ENCODE results near the gene MESP1. TPM values are rescaled to one million over a fixed set of nuclear protein-coding genes. Genes with fewer than 3 reads are reported as not detected.

MESP1 gene
- total RNA-seq, 1 experiment from 2014 or later: 8.8 TPM

- H3K9me3 ChIP-seq (ENCODE audit: control insufficient read depth in 1 of 2, insufficient read depth in 1 of 2, low read depth in 1 of 2, low read length in 2 of 2): no peaks in the 10 kb centered on the region
- H3K36me3 ChIP-seq (ENCODE audit: control insufficient read depth in 1 of 2, insufficient read depth in 2 of 2, low read length in 2 of 2): no peaks in the 10 kb centered on the region
- DNase-seq (ENCODE audit: low read depth, low spot score) (no peak), ATAC-seq (no peak)
- ChIA-PET POLR2A (no interaction called here), CTCF (interaction anchor here (1.5 kb wide), 1 partner anchor 8 kb away, joined by 5 read pairs; no protein-coding TSS in a partner anchor), RAD21 (ENCODE audit: low non-redundant PET in 1 of 2, low total read pairs in 2 of 2, uncharacterized antibody in 2 of 2, unreplicated experiment in 2 of 2) (no interaction called here)
- no peak overlapping the region for H3K9ac ChIP-seq (ENCODE audit: low read length)
- H3K79me2 ChIP-seq (ENCODE audit: insufficient read depth, low read length): no peaks in the 10 kb centered on the region
- H4K20me1 ChIP-seq (ENCODE audit: insufficient read depth): no peaks in the 10 kb centered on the region
- H3K27ac ChIP-seq (ENCODE audit: low read depth, low read length): no peak overlapping the region
- no peaks in the 10 kb centered on the region for H3K9me2 ChIP-seq (ENCODE audit: insufficient read depth)
- no peak overlapping the region for H3K4me3 ChIP-seq (replicated peaks in 1 of 2; ENCODE audit: low read depth in 1 of 2, low read length in 2 of 2)
- no peaks in the 10 kb centered on the region for H3K27me3 ChIP-seq (ENCODE audit: insufficient read depth, low read length)
- no peak overlapping the region for H3K4me2 ChIP-seq (ENCODE audit: low read length)
- peaks cover 0 to 18% of the 10 kb centered on the region in 2 experiments; a peak in 2 of 4 replicates for H3K4me1 ChIP-seq (ENCODE audit: control insufficient read depth in 1 of 2, insufficient read depth in 2 of 2, low read length in 2 of 2)
- TF ChIP-seq POLR2A (IDR thresholded peaks at IDR 0.05; ENCODE audit: borderline replicate concordance, extremely low read depth, insufficient read depth, insufficient read length) (no peak), SP1 (IDR thresholded peaks at IDR 0.05; ENCODE audit: low read depth) (no peak), SRF (IDR thresholded peaks at IDR 0.05; ENCODE audit: low read depth) (no peak), POLR2AphosphoS5 (IDR thresholded peaks at IDR 0.05; ENCODE audit: low read depth, low read length) (no peak), RAD21 (IDR thresholded peaks at IDR 0.05; ENCODE audit: low read depth) (no peak), ZNF274 (IDR thresholded peaks at IDR 0.05; ENCODE audit: low read depth, low read length) (no peak), CBX3 (IDR thresholded peaks at IDR 0.05; ENCODE audit: low read depth) (no peak), ZFX (IDR thresholded peaks at IDR 0.05) (no peak), FOSL1 (IDR thresholded peaks at IDR 0.05; ENCODE audit: low read depth) (no peak), JUND (IDR thresholded peaks at IDR 0.05) (no peak), ZBTB33 (IDR thresholded peaks at IDR 0.05; ENCODE audit: extremely low read depth, insufficient replicate concordance, low read length) (no peak), EGR1 (IDR thresholded peaks at IDR 0.05; ENCODE audit: low read depth) (no peak), CEBPB (IDR thresholded peaks at IDR 0.05; ENCODE audit: low read depth) (no peak)
- TF ChIP-seq, protein P1, sequence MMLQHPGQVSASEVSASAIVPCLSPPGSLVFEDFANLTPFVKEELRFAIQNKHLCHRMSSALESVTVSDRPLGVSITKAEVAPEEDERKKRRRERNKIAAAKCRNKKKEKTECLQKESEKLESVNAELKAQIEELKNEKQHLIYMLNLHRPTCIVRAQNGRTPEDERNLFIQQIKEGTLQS (IDR thresholded peaks at IDR 0.05): no peak
- no TSS peak for BruUV-seq (replicated peaks)
- intact Hi-C loops (cut with micrococcal nuclease): no loop called here
- no peak overlapping the region for H2AFZ ChIP-seq (ENCODE audit: low read depth, low read length, poor library complexity, severe bottlenecking)
Observed at GRCh38 chr15:89769366-89769765, 18.3 kb upstream of the MESP1 start.
